GM18517 (cell line): ENCODE measurements around the gene MMP24OS.
"Not testable (repeated sequence)": the region's sequence is repeated elsewhere in the genome, so short reads cannot be mapped to it uniquely, and the experiment has no call there.

Experiments used
- ATAC-seq: cut with Tn5 transposase; IDR thresholded peaks from one replicate; pipeline ENCODE4 v1.9.1; 2021; ENCODE audit warnings: mild to moderate bottlenecking, moderate library complexity; ENCODE audit not compliant: unreplicated experiment

MMP24OS gene

DNA sequence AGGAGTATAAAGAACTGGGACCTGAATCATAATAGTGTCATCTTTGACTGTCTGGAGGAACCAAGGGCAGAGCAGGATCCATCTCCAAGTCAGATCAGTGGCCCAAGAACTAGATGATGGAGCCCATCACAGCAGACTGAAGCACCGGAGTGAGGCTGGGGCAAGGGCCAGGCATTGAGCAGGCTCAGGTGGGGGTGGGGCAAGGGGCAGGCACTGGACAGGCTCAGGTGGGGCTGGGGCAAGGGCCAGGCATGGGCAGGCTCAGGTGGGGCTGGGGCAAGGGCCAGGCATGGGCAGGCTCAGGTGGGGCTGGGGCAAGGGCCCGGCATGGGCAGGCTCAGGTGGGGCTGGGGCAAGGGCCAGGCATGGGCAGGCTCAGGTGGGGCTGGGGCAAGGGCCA is 25.3 kb downstream of the MMP24OS start:
- not testable (repeated sequence) for ATAC-seq

DNA sequence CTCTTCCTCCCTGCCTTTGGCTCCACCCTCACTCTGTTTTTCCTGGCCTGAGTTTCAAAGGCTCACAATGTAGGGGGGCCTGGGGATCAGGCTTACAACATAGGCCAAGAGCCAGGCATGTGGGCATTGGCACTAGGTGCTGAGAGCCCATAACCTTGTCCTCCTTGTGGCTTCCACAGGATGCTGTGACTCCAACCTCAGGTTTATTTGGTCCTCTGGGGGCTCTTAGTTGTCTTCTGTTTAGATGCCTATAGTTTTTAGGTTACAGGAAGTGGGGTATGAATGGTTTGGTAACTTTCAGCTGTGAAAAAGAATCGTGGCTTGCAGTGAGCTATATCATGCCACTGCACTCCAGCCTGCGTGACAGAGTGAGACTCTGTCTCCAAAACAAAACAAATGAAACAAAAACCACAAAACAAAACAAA is 25.9 kb downstream of the MMP24OS start:
- peak; percentile 61 for ATAC-seq

DNA sequence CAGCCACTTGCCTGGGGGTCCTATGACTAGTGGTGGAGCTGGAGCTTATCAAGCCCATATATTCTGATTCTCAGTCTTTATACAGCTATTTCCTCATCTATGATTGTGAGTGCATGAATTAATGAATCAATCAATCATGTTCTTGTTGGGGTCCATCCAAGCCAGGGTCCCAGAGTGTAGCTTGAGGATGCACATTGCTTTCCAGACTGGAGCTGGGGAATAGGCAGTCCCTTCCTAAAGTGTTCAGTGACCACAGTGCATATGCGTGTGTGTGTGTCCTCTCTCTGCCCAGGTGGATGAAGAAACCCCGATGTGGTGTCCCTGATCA is 26.3 kb downstream of the MMP24OS start:
- ATAC-seq = no peak

DNA sequence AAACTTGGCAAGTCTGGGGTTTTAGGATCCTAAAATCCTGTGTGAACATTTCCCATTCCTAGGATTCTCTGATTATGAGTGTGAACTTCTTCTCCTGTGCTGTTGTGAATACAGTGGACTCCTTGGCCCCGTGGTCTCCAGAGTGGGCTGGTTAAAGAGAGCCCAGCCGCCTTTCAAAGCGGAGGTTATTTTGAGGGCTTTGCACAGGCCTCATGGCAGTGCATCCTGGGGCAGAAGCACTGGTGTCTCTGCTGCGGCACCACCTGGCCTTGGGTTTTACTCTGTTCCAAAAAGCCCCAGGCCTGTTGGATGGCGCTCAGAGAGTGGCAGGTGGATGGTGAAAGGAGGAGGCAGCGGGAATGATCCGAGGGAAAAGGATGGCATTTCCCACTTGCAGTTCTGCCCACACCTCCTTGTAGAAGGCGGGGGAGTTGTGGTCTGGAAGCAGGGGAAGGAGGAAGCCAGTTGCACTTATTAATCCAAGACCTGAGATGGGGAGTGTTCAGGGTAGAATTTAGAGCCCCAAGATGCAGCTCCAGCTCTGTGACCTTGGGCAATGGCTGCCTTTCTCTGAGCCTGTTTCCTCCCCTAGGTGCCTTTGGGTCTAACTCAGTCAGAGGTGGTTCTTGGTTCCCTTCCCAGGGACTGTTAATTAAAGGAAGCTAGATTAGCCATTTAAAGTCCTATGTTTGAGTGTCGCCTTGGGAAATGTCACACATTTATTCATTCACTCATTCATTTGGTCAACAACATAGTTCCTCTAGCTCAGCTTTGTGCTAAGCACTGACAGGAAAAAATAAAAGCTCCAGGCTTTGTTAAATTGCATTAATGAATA is 29.1 kb downstream of the MMP24OS start:
- no peak for ATAC-seq

DNA sequence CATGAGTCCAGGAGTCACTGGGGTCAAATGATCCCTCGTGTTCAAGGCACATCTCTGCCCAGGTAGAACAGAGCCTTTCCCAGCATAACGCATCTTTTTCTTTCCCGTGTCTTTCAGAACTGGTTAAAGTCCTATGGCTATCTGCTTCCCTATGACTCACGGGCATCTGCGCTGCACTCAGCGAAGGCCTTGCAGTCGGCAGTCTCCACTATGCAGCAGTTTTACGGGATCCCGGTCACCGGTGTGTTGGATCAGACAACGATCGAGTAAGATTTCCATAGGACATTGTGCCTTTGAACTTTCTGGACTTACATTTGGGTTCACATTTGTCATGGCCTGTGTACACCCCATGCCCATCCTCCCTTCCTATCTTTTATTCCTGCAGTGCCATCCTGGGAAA is 31.2 kb downstream of the MMP24OS start:
- ATAC-seq = no peak

DNA sequence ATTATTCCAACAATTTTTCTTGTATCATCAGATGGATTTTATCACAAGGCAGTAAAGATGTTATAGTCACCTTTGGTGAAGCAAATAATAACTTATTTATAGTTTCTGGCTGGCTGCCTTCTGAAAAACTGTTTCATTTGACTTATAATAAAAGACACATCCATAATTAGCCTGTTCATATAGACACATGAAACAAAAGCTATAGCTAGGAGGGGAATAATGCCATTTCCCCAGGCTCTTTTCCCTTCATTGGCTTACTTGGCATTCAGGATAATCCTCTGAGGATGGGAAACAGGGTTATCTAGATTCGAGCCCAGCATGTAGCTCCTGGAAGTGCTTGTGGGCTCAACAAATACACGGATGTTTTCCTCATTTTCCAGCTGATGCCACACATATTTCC is 33.9 kb downstream of the MMP24OS start:
- ATAC-seq = no peak

DNA sequence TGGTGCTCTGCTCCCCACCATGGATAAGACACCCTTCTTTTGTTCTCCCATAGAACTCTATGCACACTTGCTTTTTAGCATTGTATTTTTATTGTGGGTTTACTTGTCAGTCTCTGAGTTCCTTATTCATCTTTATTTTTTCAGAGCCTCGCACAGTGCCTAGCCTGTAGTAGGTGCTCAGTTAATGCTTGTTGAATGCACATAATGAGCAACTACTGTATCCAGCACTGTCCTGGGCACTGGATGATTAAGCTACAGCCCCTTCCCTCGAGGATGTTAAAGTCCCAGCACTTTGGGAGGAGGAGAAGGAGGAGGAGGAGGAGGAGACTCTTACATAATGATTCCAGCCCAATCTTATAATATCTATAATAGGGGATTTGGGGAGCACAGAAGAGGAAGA is 34.6 kb downstream of the MMP24OS start:
- ATAC-seq = no peak

DNA sequence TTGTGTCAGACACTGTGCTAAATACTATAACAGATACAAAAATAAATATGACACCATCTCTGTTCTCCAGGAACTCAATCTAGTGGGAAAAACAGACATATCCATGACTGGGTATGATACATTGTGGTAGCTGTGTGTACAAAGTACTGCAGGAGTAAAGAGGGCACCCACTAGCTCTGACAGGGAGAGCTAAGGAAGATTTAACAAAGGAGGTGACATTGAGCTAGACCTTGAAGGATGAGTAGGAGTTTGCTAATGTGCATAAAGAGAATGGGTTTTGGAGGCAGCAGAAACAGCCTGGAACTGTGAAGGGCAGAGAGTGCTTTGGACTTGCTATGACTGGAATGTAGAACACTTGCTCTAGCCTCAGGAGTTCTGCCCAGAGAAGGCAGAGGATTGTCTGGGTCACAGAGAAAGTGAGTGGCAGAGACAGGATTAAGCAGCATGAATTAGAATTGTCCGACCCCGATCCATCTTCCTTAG is 37.1 kb downstream of the MMP24OS start:
- ATAC-seq = no peak

DNA sequence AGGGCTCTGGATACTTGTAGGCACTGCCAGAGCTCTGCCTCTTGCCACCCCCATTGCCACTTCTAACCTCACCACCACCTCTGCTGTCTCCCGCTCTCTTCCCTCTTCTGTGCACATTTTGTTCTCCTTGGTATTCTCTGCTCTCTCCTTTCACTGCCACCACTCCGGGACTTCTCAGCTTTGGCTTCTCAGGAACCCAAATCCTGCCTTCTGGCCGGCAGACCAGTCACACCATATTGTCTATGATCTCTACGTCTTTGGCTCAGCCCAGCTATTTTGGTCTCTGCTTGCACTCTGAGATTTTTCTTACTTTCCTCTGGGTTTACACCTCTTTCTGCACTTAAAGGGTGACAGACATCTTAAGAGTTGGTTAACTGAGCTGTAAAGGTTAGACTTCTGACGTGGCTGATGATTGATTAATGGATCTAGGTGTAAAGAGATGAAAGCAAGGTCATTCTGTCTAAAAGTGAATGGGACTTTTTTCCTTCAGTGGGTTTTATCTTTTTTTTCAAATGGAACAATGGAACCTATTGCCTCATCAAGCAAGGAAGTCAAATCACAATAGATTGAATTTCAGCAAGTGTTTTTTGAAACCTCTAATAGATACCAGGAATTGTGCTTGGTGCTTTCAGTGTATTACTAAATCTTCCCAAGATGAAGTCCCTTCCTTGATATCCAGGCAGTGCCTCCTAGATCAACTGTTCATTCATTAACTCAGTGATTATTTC is 37.7 kb downstream of the MMP24OS start:
- no peak for ATAC-seq

DNA sequence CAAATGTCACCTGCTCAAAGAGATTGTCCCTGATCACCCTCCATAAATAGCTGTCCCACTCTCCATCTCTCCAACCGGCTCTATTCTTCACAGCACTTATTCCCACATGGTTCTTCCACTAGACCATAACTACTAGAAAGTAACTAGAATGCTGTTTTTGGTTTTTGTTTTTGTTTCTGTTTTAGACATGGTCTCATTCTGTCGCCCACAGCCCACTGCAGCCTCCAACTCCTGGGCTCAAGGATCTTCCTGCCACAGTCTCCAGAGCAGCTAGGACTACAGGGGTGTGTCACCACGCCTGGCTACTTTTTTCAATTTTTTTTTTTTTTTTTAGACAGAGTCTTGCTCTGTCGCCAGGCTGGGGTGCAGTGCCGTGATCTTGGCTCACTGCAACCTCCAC is 39.2 kb downstream of the MMP24OS start:
- no peak for ATAC-seq

DNA sequence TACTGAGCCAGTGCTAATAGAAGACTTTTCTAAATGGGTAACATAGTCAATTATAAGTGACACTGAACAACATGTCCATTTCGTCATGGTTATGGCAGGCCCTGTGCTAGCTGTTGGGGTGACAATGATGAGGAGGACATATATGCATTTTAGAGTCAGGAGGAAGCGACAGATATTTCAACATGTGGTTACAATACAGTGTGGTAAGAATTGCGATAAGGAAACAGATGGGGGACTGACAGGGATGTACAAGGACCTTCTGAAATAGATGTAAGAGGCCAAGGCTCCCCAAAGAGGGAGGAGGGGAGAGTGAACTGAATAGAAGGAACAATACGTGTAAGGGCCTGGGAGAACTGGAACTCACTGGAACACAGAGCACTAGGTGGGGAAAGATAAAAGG is 39.8 kb downstream of the MMP24OS start:
- no peak for ATAC-seq

DNA sequence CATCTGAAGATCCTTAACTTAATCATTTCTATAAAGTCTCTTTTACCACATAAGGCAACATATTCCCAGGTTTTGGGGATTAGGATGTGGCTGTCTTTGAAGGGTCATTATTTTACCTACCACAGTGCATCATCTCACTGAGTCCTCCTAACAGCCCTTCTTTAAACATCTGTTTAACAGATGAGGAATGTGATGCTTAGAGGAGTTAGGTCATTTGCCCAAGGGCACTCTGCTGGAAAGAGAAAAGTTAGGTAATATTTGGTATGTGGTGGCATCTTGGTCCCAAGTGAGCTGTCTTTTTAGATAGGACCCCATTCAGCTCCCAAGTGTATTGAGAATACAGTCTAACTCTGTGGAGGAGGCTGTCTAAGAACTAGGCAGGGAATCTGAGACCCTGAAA is 40.4 kb downstream of the MMP24OS start:
- no peak for ATAC-seq

DNA sequence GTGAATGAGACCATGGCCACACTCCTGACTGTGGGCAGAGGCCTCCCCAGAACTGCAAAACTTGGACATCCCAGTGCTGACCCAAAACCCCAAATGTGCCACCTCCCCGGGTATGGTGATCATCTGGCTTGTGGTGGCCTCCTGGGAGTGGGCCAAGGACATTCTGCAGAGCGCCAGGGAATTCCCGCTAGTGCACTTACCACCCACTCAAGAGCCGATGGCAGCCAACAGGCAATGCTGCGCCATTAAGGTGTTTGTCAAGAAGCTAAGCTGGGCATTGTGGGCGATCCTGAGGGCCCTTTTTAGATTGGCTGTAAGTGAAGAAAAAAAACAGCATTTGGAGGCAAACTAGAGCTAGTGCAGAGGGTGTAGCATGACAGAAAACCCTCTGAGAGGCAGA is 42.0 kb downstream of the MMP24OS start:
- no peak for ATAC-seq

DNA sequence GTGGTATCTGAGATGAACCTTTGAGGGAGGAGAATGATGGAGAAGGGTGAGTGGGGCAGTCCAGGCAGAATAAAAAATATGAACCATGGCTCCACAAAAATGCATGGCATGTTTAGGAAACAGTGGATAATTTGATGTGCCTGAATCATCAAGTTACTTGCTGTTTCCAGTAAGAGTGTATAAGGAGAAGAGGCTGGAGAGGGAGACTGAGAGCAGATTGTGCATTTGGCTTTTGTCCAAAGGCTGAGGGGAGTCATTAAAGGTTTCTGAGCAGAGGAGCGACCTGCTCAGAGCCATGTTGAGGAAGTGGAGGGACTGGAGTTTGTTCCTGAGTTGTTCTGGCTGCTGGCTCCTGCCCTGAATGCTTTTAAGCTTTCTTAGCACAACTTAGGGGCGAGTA is 45.3 kb downstream of the MMP24OS start:
- no peak for ATAC-seq

DNA sequence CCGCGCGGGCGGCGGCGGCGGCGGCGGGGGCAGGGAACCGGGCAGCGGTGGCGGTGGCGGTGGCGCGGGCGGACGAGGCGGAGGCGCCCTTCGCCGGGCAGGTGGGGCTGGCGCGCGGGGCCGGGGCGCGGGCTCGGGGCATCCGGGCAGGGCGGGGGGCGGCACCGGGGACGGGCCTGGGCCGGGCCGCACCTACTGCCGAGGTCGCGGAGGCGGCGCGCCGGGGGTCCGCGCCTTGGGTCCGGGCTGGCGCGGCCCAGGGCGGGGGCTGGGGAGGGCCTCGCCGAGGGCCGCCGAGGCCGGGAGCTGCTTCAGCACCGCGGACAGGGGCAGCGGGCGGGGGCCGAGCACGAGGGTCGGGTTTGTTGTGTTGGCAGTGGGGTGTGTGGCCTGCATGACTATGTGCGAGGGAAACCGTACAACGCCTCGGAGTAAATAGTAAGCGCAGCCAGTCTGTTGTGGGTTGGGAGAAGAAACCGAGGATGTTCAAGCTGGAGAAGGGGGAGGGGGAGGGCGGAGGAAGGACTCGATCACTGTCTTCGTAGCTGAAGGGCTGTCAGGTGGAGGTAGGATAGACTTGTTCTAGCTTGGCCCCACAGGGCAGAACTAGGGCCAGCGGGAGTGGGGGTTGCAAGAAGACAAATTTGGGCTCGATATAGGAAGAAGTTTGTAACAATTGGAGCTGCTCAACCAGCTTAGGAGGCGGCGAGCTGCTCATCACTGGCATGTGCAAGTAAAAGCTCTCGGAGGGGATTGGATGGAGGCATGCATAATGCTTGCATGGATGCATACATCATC is 50.8 kb downstream of the MMP24OS start:
- ATAC-seq = no peak
